NAMALWA (cell line): ENCODE data around the gene DVL3.

Experiments
- DNase-seq: peaks from one replicate; pipeline ENCODE4 v3.0.0-alpha.2; 2015; ENCODE audit warnings: low spot score

DVL3 gene

GRCh38 chr3:184176377-184177330, 21.5 kb downstream of the DVL3 start:
- DNase-seq: no peak

- DNase-seq: no peak
Measured at GRCh38 chr3:184177331-184177731, 22.2 kb downstream of the DVL3 start.

- DNase-seq: no peak
Measured at GRCh38 chr3:184177767-184178306, 22.7 kb downstream of the DVL3 start.

- no peak for DNase-seq
Measured at GRCh38 chr3:184178521-184179138, 23.5 kb downstream of the DVL3 start.

- no peak for DNase-seq
Measured at GRCh38 chr3:184180165-184180564, 25.0 kb downstream of the DVL3 start.

- DNase-seq: no peak
Measured at GRCh38 chr3:184181596-184181995, 26.4 kb downstream of the DVL3 start.

GRCh38 chr3:184183679-184184078, 28.5 kb downstream of the DVL3 start:
- DNase-seq: no peak

- no peak for DNase-seq
Measured at GRCh38 chr3:184184546-184185230, 29.5 kb downstream of the DVL3 start.

GRCh38 chr3:184185461-184186183, 30.4 kb downstream of the DVL3 start:
- peak; percentile 99 for DNase-seq

- no peak for DNase-seq
Measured at GRCh38 chr3:184186184-184186901, 31.2 kb downstream of the DVL3 start, which contains the start of gene ABCF3. ABCF3 (plus strand) TSS chr3:184186199; CDS start chr3:184186208, 9 bp downstream.

GRCh38 chr3:184186902-184187207, 31.7 kb downstream of the DVL3 start:
- no peak for DNase-seq

- DNase-seq: no peak
Measured at GRCh38 chr3:184188080-184188479, 32.9 kb downstream of the DVL3 start.

GRCh38 chr3:184189421-184189820, 34.2 kb downstream of the DVL3 start:
- no peak for DNase-seq

- DNase-seq: no peak
Measured at GRCh38 chr3:184192889-184193288, 37.7 kb downstream of the DVL3 start.

- DNase-seq: no peak
Measured at GRCh38 chr3:184193991-184194539, 38.9 kb downstream of the DVL3 start.

- DNase-seq: no peak
Measured at GRCh38 chr3:184196536-184196935, 41.4 kb downstream of the DVL3 start.

- no peak for DNase-seq
Measured at GRCh38 chr3:184198509-184198908, 43.3 kb downstream of the DVL3 start.

- no peak for DNase-seq
Measured at GRCh38 chr3:184200825-184201224, 45.6 kb downstream of the DVL3 start.

- DNase-seq: no peak
Measured at GRCh38 chr3:184203526-184203925, 48.3 kb downstream of the DVL3 start.

GRCh38 chr3:184209146-184209923, 54.2 kb downstream of the DVL3 start:
- no peak for DNase-seq
